ENCODE results near the gene TLCD1.

- TF ChIP-seq, protein P1, sequence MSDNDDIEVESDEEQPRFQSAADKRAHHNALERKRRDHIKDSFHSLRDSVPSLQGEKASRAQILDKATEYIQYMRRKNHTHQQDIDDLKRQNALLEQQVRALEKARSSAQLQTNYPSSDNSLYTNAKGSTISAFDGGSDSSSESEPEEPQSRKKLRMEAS (IDR thresholded peaks at IDR 0.05), result no peak
- no peak for TF ChIP-seq MAFK (IDR thresholded peaks at IDR 0.05; ENCODE audit: low read depth, low read length)
- no peak for TF ChIP-seq CBX8 (IDR thresholded peaks at IDR 0.05; ENCODE audit: borderline replicate concordance, low read depth, low read length)
- no peak for TF ChIP-seq CTCF (IDR thresholded peaks at IDR 0.05; ENCODE audit: control extremely low read depth in 1 of 3, insufficient read depth in 1 of 3, low read depth in 1 of 3, low read length in 3 of 3)
- no peak for TF ChIP-seq SRF (IDR thresholded peaks at IDR 0.05; ENCODE audit: low read depth, low read length)
- no peak for TF ChIP-seq RAD21 (IDR thresholded peaks at IDR 0.05 in 1 of 2, conservative IDR thresholded peaks at IDR 0.05 in 1 of 2; ENCODE audit: low read depth in 2 of 2, low read length in 2 of 2)
- no peak for TF ChIP-seq CREB1 (IDR thresholded peaks at IDR 0.05)
Measured at GRCh38 chr17:28716740-28717577, 9.1 kb downstream of the TLCD1 start.
